ENCODE measurements around the gene CDK8. TPM values are rescaled to one million over a fixed set of nuclear protein-coding genes. Genes with fewer than 3 reads are reported as not detected.
A peak's percentile ranks its signal among the peaks of the same experiment; 100 is the strongest.

Gene CDK8
- total RNA-seq, 1 experiment from 2014 or later = 16.0 TPM

DNA sequence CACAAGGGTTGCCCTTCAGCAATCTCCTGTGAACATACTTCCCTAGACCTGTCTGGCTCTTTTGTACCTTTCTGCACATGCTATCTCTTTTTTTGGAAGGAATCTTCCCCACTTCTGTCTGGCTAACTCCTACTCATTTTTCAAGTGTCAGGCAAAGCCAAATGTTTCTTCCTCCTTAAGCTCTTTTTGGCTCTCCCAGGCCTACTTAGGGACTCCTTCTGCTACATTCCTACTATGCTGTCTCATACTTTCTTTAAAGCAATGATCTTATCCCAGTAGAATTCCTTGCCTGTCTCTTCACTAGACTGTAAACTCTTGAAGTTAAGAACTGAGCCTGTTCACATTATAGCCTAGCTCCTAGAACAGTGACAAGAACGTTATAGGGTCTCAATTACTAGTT is 188.6 kb downstream of the CDK8 start:
- DNase-seq (ENCODE audit: low spot score) = no peak

DNA sequence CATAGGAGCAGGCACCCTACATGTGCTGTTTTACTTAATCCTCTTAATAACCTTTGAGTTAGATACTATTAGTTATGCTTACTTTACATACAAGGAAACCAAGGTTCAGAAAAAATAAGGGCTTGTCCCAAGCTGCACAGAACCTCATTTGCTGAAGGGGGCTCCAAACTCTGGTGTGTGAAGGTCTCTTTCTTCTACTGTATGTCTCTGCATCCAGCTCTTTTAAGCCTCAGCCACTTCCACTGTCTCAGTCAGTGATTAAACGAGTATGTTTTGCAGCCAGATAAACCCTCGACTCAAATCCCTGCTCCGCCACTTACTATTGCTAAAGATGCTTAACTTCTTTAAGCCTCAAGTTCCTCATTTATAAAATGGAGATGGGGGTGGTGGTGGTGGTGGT is 191.2 kb downstream of the CDK8 start:
- DNase-seq (ENCODE audit: low spot score) = no peak

DNA sequence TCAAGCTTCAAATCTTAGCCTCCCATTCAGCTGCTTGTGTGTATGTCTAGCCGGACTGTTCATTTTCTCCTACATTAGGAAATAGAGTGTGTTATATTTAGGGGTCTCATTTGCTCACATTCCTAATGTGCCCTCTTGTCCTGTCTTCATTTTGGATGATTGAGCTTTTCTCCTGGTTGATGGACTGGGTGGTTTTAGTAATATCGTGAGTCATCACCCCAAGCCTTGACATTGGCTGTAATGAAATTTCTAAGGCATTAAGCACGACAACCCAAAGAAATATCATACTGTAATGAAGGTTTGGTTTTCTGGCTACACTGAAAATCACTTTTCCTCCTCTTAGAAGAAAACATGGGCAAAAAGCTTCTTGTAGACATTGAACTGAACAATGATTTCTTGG is 192.8 kb downstream of the CDK8 start:
- DNase-seq (ENCODE audit: low spot score) = no peak

DNA sequence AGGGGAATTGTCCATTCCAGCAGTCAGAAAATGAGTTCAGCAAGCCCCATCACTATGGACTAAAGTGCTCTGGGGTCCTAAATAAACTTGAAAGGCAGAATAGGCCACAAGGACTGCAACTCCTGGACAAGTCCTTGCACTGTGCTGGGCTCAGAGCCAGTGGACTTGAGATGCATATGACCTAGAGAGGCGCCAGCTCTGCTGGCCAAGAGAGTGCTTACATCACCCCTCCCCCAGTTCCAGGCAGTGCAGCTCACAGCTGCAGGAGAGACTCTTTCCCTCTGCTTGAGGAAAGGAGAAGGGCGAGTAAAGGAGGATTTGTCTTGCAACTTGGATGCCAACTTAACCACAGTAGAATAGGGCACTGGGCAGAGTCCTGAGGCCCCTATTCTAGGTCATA is 194.1 kb downstream of the CDK8 start:
- DNase-seq (ENCODE audit: low spot score) = no peak

DNA sequence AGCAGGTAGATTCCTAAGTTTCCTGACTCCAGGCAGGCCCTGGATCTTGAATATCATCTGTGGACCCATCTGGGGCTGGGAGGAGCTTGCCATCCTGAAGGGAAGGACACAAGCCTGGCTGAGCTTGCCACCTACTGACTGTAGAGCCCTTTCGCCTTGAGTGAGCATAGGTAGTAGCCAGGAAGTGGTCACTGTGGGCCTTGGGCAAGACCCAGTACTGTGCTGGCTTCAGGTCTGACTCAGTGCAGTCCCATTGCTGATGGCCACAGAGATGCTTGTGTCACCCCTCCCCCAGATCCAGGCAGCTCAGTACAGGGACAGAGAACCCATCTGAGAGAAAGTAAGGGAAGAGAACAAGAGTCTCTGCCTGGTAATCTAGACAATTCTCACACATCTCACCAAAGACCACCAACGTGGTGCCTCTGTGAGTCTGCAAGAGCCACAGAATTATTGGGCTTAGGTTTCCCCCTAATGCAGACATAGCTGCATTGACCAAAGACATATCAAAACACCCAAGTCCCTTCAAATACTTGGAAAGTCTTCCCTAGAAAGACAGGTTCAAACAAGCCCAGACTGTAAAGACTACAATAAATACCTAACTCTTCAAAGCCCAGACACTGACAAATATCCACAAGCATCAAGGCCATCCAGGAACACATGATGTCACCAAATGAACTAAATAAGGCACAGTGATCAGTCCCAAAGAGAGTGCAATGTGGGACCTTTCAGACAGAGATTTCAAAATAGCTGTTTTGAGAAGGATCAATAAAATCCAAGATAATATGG is 195.3 kb downstream of the CDK8 start:
- DNase-seq (ENCODE audit: low spot score) = peak; percentile 28

Other genes starting within 250 kb of the CDK8 start
- not detected in 2 replicates for gene SHISA2, start 202.1 kb upstream of the CDK8 start, total RNA-seq (2014; rRNA removed; shearing (Covaris generic))
- gene RNF6, start 31.8 kb upstream of the CDK8 start, total RNA-seq (2014; rRNA removed; shearing (Covaris generic)) = 49.0 and 61.9 TPM in 2 replicates